Measurements from ENCODE around the gene MIEF1.

The MIEF1 gene

GRCh38 chr22:39502109-39502788 is at the start of gene MIEF1:
TSS of gene MIEF1 (plus strand) at chr22:39502290. CDS start at chr22:39511295, 9,005 bp downstream.
- DNase-seq (ENCODE audit: low read depth, low spot score), result peak; percentile 65

GRCh38 chr22:39452740-39453040 is 49.4 kb upstream of the MIEF1 start:
- DNase-seq (ENCODE audit: low read depth, low spot score), result no peak
- H3K27ac ChIP-seq, result no peak overlapping the region

More at GRCh38 chr22:39502109-39502788, at the start of gene MIEF1:
- peak within 1 kb of the TSS; percentile 46 for H3K27ac ChIP-seq

- DNase-seq (ENCODE audit: low read depth, low spot score), result no peak
- H3K27ac ChIP-seq, result no peak overlapping the region
Measured at GRCh38 chr22:39453765-39454378, 48.2 kb upstream of the MIEF1 start.

GRCh38 chr22:39454385-39454871 is 47.7 kb upstream of the MIEF1 start:
- no peak overlapping the region for H3K27ac ChIP-seq
- no peak for DNase-seq (ENCODE audit: low read depth, low spot score)

- H3K27ac ChIP-seq, result no peak within 1 kb of the TSS
- DNase-seq (ENCODE audit: low read depth, low spot score), result no peak
Measured at GRCh38 chr22:39456522-39457197, 45.4 kb upstream of the MIEF1 start, which contains the start of gene MGAT3. TSS of gene MGAT3 (plus strand) at chr22:39457012. CDS start at chr22:39487348, 30,336 bp downstream.

- no peak for DNase-seq (ENCODE audit: low read depth, low spot score)
- H3K27ac ChIP-seq, result no peak overlapping the region
Measured at GRCh38 chr22:39457198-39457555, 44.9 kb upstream of the MIEF1 start.

- DNase-seq (ENCODE audit: low read depth, low spot score), result no peak
- no peak overlapping the region for H3K27ac ChIP-seq
Measured at GRCh38 chr22:39457556-39458443, 44.3 kb upstream of the MIEF1 start.

- no peak overlapping the region for H3K27ac ChIP-seq
Measured at GRCh38 chr22:39458444-39459083, 43.5 kb upstream of the MIEF1 start.

GRCh38 chr22:39459681-39460080 is 42.4 kb upstream of the MIEF1 start:
- DNase-seq (ENCODE audit: low read depth, low spot score), result no peak
- H3K27ac ChIP-seq, result no peak overlapping the region

More at GRCh38 chr22:39458444-39459083, 43.5 kb upstream of the MIEF1 start:
- no peak for DNase-seq (ENCODE audit: low read depth, low spot score)

- H3K27ac ChIP-seq, result no peak overlapping the region
- DNase-seq (ENCODE audit: low read depth, low spot score), result no peak
Measured at GRCh38 chr22:39462443-39463221, 39.5 kb upstream of the MIEF1 start.

- no peak for DNase-seq (ENCODE audit: low read depth, low spot score)
- H3K27ac ChIP-seq, result no peak overlapping the region
Measured at GRCh38 chr22:39463277-39463676, 38.8 kb upstream of the MIEF1 start.

GRCh38 chr22:39463931-39464390 is 38.1 kb upstream of the MIEF1 start:
- DNase-seq (ENCODE audit: low read depth, low spot score), result no peak
- H3K27ac ChIP-seq, result no peak overlapping the region

- H3K27ac ChIP-seq, result no peak overlapping the region
- DNase-seq (ENCODE audit: low read depth, low spot score), result no peak
Measured at GRCh38 chr22:39466228-39467006, 35.7 kb upstream of the MIEF1 start.

- H3K27ac ChIP-seq, result no peak overlapping the region
- no peak for DNase-seq (ENCODE audit: low read depth, low spot score)
Measured at GRCh38 chr22:39467390-39467895, 34.6 kb upstream of the MIEF1 start.

GRCh38 chr22:39468487-39469325 is 33.4 kb upstream of the MIEF1 start:
- H3K27ac ChIP-seq, result no peak overlapping the region
- DNase-seq (ENCODE audit: low read depth, low spot score), result no peak

- no peak overlapping the region for H3K27ac ChIP-seq
- DNase-seq (ENCODE audit: low read depth, low spot score), result no peak
Measured at GRCh38 chr22:39469326-39469680, 32.8 kb upstream of the MIEF1 start.

GRCh38 chr22:39469681-39470450 is 32.2 kb upstream of the MIEF1 start:
- no peak for DNase-seq (ENCODE audit: low read depth, low spot score)
- no peak overlapping the region for H3K27ac ChIP-seq

All from epithelial cell of prostate (primary cell).